HepG2 (cell line): ENCODE measurements around the gene CCDC7. TPM values are rescaled to one million over a fixed set of nuclear protein-coding genes. Genes with fewer than 3 reads are reported as not detected.

Source experiments
- ATAC-seq: fragments of 200-7000 bp; cut with Tn5 transposase; 3 replicates; pipeline ENCODE4 v1.9.1; 2020; ENCODE audit warnings: mild to moderate bottlenecking, moderate library complexity
- BruUV-seq: library from RNA; stranded (reverse); fragments of 400-500 nt; replicated peaks from 2 replicates; lab custom pipeline; 2021; lab: Mats Ljungman, UMichigan
- CTCF ChIA-PET: fragments of 300-600 bp; formaldehyde crosslinking; extraction: SDS; loops from one replicate; lab custom pipeline; 2021; ENCODE audit warnings: low total read pairs, inconsistent platforms, low intra/inter-chr PET ratio; lab: Yijun Ruan, JAX
- POLR2A ChIA-PET: fragments of 350-600 bp; sonication (Branson Sonifier 250); formaldehyde crosslinking; loops from one replicate; lab custom pipeline; 2020; ENCODE audit warnings: antibody characterized with exemption, inconsistent platforms; lab: Yijun Ruan, JAX
- DNase-seq: peaks from one replicate; pipeline ENCODE4 v3.0.0-alpha.2; 2015; ENCODE audit warnings: low spot score
- FAIRE-seq: peaks from 3 replicates; lab custom pipeline; 2011; peaks lifted over from hg19 to GRCh38; lab: Jason Lieb, UNC
- H2AFZ ChIP-seq: one replicate; pipeline ENCODE4 v1.6.1; 2011; ENCODE audit warnings: low read length, inconsistent platforms
- H3K27ac ChIP-seq: fragments of 300-600 bp; 3 replicates; pipeline ENCODE4 v1.8.0; 2011; ENCODE audit warnings: mixed run types, mild to moderate bottlenecking, mixed read lengths, low read length, inconsistent platforms; ENCODE audit not compliant: insufficient read depth; ENCODE audit errors: extremely low read length
- H3K27me3 ChIP-seq, 2 experiments: fragments of 200-600 bp in 1 of 2; 2 replicates in 1 of 2; 3 replicates in 1 of 2; pipeline versions ENCODE4 v1.6.0 to v1.8.0; 2011; ENCODE audit warnings: low read length in 2 of 2, mild to moderate bottlenecking in 2 of 2, moderate library complexity in 2 of 2, inconsistent platforms in 1 of 2; ENCODE audit not compliant: insufficient read depth in 2 of 2, control insufficient read depth in 1 of 2
- H3K36me3 ChIP-seq, 2 experiments: fragments of 200-600 bp in 1 of 2; replicated peaks in 1 of 2; 2 replicates in 1 of 2; 3 replicates in 1 of 2; pipeline versions ENCODE4 v1.5.1 to v1.8.0; 2011; ENCODE audit warnings: low read length in 2 of 2, inconsistent platforms in 1 of 2; ENCODE audit not compliant: insufficient read depth in 2 of 2, control insufficient read depth in 1 of 2
- H3K4me1 ChIP-seq: 2 replicates; pipeline ENCODE4 v1.5.1; 2012; ENCODE audit warnings: low read length, inconsistent platforms; ENCODE audit not compliant: insufficient read depth
- H3K4me2 ChIP-seq: 2 replicates; pipeline ENCODE4 v1.6.0; 2011; ENCODE audit warnings: low read depth, low read length, inconsistent platforms
- H3K4me3 ChIP-seq, 3 experiments: fragments of 200-600 bp in 1 of 3; sonication (generic), shearing (Covaris generic) in 1 of 3; replicated peaks in 1 of 3; 2 replicates each; pipeline ENCODE4 v1.5.1; 2011 to 2016; ENCODE audit warnings: low read length in 3 of 3, inconsistent platforms in 2 of 3, low read depth in 2 of 3, mild to moderate bottlenecking in 2 of 3, control low read depth in 1 of 3, mixed read lengths in 1 of 3; ENCODE audit not compliant: insufficient read depth in 1 of 3
- H3K79me2 ChIP-seq: one replicate; pipeline ENCODE4 v1.6.1; 2011; ENCODE audit warnings: low read length, inconsistent platforms; ENCODE audit not compliant: insufficient read depth
- H3K9ac ChIP-seq: 2 replicates; pipeline ENCODE4 v1.6.0; 2011; ENCODE audit warnings: mild to moderate bottlenecking, low read depth, low read length, inconsistent platforms; ENCODE audit not compliant: insufficient read depth
- H3K9me3 ChIP-seq: 2 replicates; pipeline ENCODE4 v1.5.1; 2012; ENCODE audit warnings: mild to moderate bottlenecking, low read length
- H4K20me1 ChIP-seq: 2 replicates; pipeline ENCODE4 v1.6.0; 2011; ENCODE audit warnings: inconsistent platforms, mild to moderate bottlenecking, low read length, moderate library complexity; ENCODE audit not compliant: insufficient read depth
- AHR ChIP-seq: IDR thresholded peaks from 2 replicates; pipeline ENCODE4 v1.6.1; 2018; ENCODE audit warnings: missing genetic modification reagents, missing compliant biosample characterization
- ARNT ChIP-seq: fragments of 450-650 bp; IDR thresholded peaks from 2 replicates; pipeline ENCODE4 v1.6.1; 2017
- DNMT3B ChIP-seq: conservative IDR thresholded peaks from 2 replicates; pipeline ENCODE4 v1.6.1; 2016; ENCODE audit warnings: missing biosample characterization, control low read depth
- E2F5 ChIP-seq: sonication (generic); formaldehyde crosslinking; conservative IDR thresholded peaks from 2 replicates; pipeline ENCODE4 v1.4.0; 2020; ENCODE audit warnings: missing genetic modification reagents
- EZH2 ChIP-seq: conservative IDR thresholded peaks from 2 replicates; pipeline ENCODE4 v1.6.1; 2012; ENCODE audit warnings: mild to moderate bottlenecking, low read depth, low read length, moderate library complexity
- HDAC1 ChIP-seq: sonication (generic); formaldehyde crosslinking; IDR thresholded peaks from 2 replicates; pipeline ENCODE4 v1.5.1; 2020; ENCODE audit warnings: mild to moderate bottlenecking, missing genetic modification reagents
- HES4 ChIP-seq: sonication (generic); formaldehyde crosslinking; IDR thresholded peaks from 2 replicates; pipeline ENCODE4 v1.9.0; 2021; ENCODE audit warnings: mild to moderate bottlenecking, missing genetic modification reagents, borderline replicate concordance
- RBFOX2 ChIP-seq: fragments of 200-400 bp; formaldehyde crosslinking; IDR thresholded peaks from 2 replicates; pipeline ENCODE4 v1.6.1; 2017; ENCODE audit warnings: low read depth, mild to moderate bottlenecking, low read length
- SETDB1 ChIP-seq: sonication (generic); formaldehyde crosslinking; IDR thresholded peaks from 2 replicates; pipeline ENCODE4 v1.5.1; 2020; ENCODE audit warnings: missing genetic modification reagents, mild to moderate bottlenecking, borderline replicate concordance
- WIZ ChIP-seq: sonication (generic); formaldehyde crosslinking; IDR thresholded peaks from 2 replicates; pipeline ENCODE4 v1.5.1; 2020; ENCODE audit warnings: mild to moderate bottlenecking, missing genetic modification reagents
- ZBTB34 ChIP-seq: sonication (generic); formaldehyde crosslinking; IDR thresholded peaks from 2 replicates; pipeline ENCODE4 v1.8.0; 2022; ENCODE audit warnings: mild to moderate bottlenecking, missing genetic modification reagents
- ZNF180 ChIP-seq: sonication (generic); formaldehyde crosslinking; IDR thresholded peaks from 2 replicates; pipeline ENCODE4 v1.4.0; 2020; ENCODE audit warnings: low read depth, missing genetic modification reagents, borderline replicate concordance
- ZNF792 ChIP-seq: IDR thresholded peaks from 2 replicates; pipeline ENCODE4 v1.6.1; 2016
- WGBS: methylation state at CpG from one replicate; pipeline ENCODE4 v1.1.6; 2017; ENCODE audit warnings: low lambda C conversion rate; 5-methylcytosine and 5-hydroxymethylcytosine counted together
- in situ Hi-C: cut with HindIII; loops from 2 replicates; pipeline ENCODE4 v1.10.0; 2017; ENCODE audit warnings: low pct_unique_long_range_greater_than_20kb; ENCODE audit not compliant: extremely low pct_ligation_motif_present
- intact Hi-C: fragments of 100-400 bp; cut with micrococcal nuclease; formaldehyde crosslinking; loops from one replicate; pipeline ENCODE4 v1.10.0; 2022; ENCODE audit not compliant: unreplicated experiment
- polyA plus RNA-seq, 8 experiments: library from polyadenylated mRNA; depleted of rRNA in 3 of 8; stranded (reverse) in 7 of 8; unstranded in 1 of 8; fragments of >200 nt; fragmentation: Illumina TruSeq in 4 of 8; extraction: Trizol in 4 of 8; gene quantifications; 2 replicates each; pipeline versions ENCODE4 v1.2.1 to v1.2.3, GENCODE V29; 2011 to 2016; ENCODE audit warnings: low read depth in 4 of 8, missing spikeins in 1 of 8, mixed read lengths in 1 of 8; ENCODE audit not compliant: insufficient read depth in 1 of 8
- total RNA-seq, 5 experiments: library from RNA; depleted of rRNA; stranded (reverse); fragments of >200 nt; fragmentation: Illumina TruSeq; extraction: Trizol; gene quantifications; 2 replicates each; pipeline ENCODE4 v1.2.3, GENCODE V29; 2016; ENCODE audit warnings: low read depth in 1 of 5
- TF ChIP-seq, protein P1 (sequence below): sonication (generic); formaldehyde crosslinking; IDR thresholded peaks from 2 replicates; pipeline ENCODE4 v1.5.0; 2020; ENCODE audit warnings: missing genetic modification reagents, mild to moderate bottlenecking, borderline replicate concordance
- TF ChIP-seq, protein P2 (sequence below): sonication (generic); formaldehyde crosslinking; IDR thresholded peaks from 2 replicates; pipeline ENCODE4 v1.4.0; 2020; ENCODE audit warnings: mild to moderate bottlenecking, missing genetic modification reagents

Gene CCDC7
- total and polyA plus RNA-seq, 2 of the 13 experiments (the other 11 are each of a cell fraction or from before 2014, with no cell fraction given) = 0.40 to 1.8 TPM

DNA sequence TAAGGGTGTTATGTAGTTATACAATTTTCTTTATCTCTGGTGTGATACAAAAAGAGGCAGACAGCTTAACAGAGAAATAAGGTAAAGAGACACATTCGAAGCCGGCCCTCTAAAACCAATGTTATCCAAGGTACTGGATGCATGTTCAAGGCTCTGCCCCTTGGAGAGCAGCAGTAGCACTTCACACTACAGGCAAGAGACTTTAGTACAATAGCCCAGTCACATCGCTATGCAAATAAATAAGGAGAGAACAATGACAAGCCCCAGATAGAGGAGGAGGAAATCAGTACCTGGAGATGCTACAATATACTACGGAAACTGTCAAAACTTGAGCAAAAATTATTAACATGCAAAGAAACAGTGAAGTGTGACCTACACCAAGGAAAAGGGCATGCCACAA lies 401.0 kb downstream of the CCDC7 start:
- H3K4me3 ChIP-seq = no peak overlapping the region
- ATAC-seq = no peak
- ChIA-PET POLR2A (no interaction called here), CTCF (no interaction called here)
- H3K9ac ChIP-seq = no peak overlapping the region
- FAIRE-seq = no peak
- no peaks in the 10 kb centered on the region for H3K79me2 ChIP-seq
- WGBS = 53% methylated on average over 4 of the region's 4 CpGs
- H3K4me1 ChIP-seq = no peaks in the 10 kb centered on the region
- H3K36me3 ChIP-seq = no peaks in the 10 kb centered on the region
- H3K9me3 ChIP-seq = no peaks in the 10 kb centered on the region
- BruUV-seq = no TSS peak
- no peak overlapping the region for H3K4me2 ChIP-seq
- no peak overlapping the region for H3K27ac ChIP-seq
- H2AFZ ChIP-seq = no peak overlapping the region
- intact Hi-C loops = no loop called here
- in situ Hi-C loops = no loop called here
- no peak for DNase-seq
- TF ChIP-seq HES4 (CRISPR knock-in tag) = no peak
- TF ChIP-seq, protein P1, sequence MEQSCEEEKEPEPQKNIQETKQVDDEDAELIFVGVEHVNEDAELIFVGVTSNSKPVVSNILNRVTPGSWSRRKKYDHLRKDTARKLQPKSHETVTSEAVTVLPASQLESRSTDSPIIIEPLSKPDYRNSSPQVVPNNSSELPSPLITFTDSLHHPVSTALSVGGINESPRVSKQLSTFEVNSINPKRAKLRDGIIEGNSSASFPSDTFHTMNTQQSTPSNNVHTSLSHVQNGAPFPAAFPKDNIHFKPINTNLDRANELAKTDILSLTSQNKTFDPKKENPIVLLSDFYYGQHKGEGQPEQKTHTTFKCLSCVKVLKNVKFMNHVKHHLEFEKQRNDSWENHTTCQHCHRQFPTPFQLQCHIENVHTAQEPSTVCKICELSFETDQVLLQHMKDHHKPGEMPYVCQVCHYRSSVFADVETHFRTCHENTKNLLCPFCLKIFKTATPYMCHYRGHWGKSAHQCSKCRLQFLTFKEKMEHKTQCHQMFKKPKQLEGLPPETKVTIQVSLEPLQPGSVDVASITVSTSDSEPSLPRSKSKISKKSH = no peak
- no peak for TF ChIP-seq WIZ (CRISPR knock-in tag)
- TF ChIP-seq, protein P2, sequence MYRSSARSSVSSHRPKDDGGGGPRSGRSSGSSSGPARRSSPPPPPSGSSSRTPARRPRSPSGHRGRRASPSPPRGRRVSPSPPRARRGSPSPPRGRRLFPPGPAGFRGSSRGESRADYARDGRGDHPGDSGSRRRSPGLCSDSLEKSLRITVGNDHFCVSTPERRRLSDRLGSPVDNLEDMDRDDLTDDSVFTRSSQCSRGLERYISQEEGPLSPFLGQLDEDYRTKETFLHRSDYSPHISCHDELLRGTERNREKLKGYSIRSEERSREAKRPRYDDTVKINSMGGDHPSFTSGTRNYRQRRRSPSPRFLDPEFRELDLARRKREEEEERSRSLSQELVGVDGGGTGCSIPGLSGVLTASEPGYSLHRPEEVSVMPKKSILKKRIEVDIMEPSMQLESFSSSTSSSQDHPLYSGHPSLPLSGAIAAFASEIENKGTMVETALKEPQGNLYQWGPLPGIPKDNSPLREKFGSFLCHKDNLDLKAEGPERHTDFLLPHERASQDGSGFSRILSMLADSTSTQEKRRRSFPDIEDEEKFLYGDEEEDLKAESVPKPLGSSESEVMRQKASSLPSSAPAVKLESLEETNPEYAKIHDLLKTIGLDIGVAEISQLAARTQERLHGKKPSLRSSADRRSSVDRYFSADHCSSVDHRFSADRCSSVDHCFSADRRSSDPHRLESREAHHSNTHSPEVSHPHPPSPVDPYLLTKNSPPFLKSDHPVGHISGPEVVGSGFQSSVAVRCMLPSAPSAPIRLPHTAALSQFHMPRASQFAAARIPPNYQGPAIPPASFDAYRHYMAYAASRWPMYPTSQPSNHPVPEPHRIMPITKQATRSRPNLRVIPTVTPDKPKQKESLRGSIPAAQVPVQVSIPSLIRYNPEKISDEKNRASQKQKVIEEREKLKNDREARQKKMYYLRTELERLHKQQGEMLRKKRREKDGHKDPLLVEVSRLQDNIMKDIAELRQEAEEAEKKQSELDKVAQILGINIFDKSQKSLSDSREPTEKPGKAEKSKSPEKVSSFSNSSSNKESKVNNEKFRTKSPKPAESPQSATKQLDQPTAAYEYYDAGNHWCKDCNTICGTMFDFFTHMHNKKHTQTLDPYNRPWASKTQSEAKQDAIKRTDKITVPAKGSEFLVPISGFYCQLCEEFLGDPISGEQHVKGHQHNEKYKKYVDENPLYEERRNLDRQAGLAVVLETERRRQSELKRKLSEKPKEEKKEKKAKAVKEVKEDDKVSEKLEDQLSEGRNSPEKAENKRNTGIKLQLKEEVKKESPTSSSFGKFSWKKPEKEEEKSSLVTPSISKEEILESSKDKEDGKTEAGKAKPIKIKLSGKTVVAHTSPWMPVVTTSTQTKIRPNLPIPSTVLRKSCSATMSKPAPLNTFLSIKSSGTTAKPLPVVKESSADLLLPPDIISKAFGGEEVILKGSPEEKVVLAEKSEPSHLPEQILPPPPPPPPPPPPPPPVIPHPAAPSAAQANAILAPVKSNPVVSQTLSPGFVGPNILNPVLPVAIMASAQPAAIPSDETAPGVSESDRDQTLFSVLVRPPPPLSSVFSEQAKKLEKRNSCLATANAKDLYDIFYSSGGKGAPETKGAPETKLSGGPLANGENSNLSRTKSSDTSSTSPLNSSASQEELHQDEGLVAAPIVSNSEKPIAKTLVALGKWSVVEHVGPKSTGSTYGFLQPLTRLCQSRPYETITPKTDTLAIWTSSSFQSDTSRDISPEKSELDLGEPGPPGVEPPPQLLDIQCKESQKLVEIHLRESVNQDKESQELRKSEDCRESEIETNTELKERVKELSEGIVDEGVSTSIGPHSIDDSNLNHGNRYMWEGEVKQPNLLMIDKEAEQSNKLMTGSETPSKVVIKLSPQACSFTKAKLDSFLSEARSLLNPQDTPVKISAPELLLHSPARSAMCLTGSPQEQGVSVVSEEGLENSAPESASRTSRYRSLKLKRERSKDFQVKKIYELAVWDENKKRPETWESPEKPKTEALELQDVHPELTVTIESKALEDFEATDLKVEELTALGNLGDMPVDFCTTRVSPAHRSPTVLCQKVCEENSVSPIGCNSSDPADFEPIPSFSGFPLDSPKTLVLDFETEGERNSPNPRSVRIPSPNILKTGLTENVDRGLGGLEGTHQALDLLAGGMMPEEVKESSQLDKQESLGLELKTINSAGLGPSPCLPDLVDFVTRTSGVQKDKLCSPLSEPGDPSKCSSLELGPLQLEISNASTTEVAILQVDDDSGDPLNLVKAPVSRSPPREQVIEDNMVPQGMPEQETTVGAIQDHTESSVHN (CRISPR knock-in tag) = no peak
- TF ChIP-seq ZNF792 (CRISPR knock-in tag) = no peak
- TF ChIP-seq ZBTB34 (CRISPR knock-in tag) = no peak
- no peak for TF ChIP-seq ZNF180 (CRISPR knock-in tag)
- TF ChIP-seq EZH2 = no peak
- no peak for TF ChIP-seq SETDB1 (CRISPR knock-in tag)
- no peak for TF ChIP-seq RBFOX2
- no peak for TF ChIP-seq ARNT
- no peak for TF ChIP-seq HDAC1 (CRISPR knock-in tag)
- TF ChIP-seq E2F5 (CRISPR knock-in tag) = no peak
- TF ChIP-seq DNMT3B = no peak
- no peak for TF ChIP-seq AHR (CRISPR knock-in tag)
- TF ChIP-seq, all 625 proteins: peak for 0
- H3K27me3 ChIP-seq = no peaks in the 10 kb centered on the region
- no peaks in the 10 kb centered on the region for H4K20me1 ChIP-seq
